Neural progenitor cell (in vitro differentiated cells): ENCODE results near the gene BOLA3.

Experiments used
- CTCF ChIP-seq: fragments of 200-600 bp; sonication (generic); IDR thresholded peaks from 2 replicates; pipeline ENCODE4 v1.5.1; 2017; ENCODE audit warnings: antibody characterized with exemption, mild to moderate bottlenecking
- EZH2 ChIP-seq: fragments of 200-600 bp; sonication (generic); IDR thresholded peaks from 2 replicates; pipeline ENCODE4 v1.6.1; 2017; ENCODE audit warnings: antibody characterized with exemption, mild to moderate bottlenecking, moderate library complexity
- EZH2phosphoT487 ChIP-seq: fragments of 200-600 bp; sonication (generic); IDR thresholded peaks from 2 replicates; pipeline ENCODE4 v1.6.1; 2017; ENCODE audit warnings: antibody characterized with exemption

- no peak for TF ChIP-seq CTCF
- TF ChIP-seq EZH2, result no peak
- TF ChIP-seq EZH2phosphoT487, result no peak
Observed at GRCh38 chr2:74105413-74105812, 42.3 kb downstream of the BOLA3 start.
